Esophagus muscularis mucosa (tissue), 3 donors: Measurements from ENCODE around the gene TBX2.

Experiments used
- POLR2A ChIP-seq: fragments of 450-650 bp; IDR thresholded peaks from one replicate; pipeline ENCODE4 v1.6.1; 2017; ENCODE audit warnings: antibody characterized with exemption, moderate library complexity, mild to moderate bottlenecking, low read depth
- TF ChIP-seq, protein P1 (sequence below), 3 experiments: fragments of 200-600 bp in 2 of 3; fragments of 450-650 bp in 1 of 3; sonication (generic) in 2 of 3; IDR thresholded peaks; one replicate each; pipeline ENCODE4 v1.5.1; 2017 to 2019; ENCODE audit warnings: antibody characterized with exemption in 3 of 3, mild to moderate bottlenecking in 2 of 3, moderate library complexity in 1 of 3

DNA sequence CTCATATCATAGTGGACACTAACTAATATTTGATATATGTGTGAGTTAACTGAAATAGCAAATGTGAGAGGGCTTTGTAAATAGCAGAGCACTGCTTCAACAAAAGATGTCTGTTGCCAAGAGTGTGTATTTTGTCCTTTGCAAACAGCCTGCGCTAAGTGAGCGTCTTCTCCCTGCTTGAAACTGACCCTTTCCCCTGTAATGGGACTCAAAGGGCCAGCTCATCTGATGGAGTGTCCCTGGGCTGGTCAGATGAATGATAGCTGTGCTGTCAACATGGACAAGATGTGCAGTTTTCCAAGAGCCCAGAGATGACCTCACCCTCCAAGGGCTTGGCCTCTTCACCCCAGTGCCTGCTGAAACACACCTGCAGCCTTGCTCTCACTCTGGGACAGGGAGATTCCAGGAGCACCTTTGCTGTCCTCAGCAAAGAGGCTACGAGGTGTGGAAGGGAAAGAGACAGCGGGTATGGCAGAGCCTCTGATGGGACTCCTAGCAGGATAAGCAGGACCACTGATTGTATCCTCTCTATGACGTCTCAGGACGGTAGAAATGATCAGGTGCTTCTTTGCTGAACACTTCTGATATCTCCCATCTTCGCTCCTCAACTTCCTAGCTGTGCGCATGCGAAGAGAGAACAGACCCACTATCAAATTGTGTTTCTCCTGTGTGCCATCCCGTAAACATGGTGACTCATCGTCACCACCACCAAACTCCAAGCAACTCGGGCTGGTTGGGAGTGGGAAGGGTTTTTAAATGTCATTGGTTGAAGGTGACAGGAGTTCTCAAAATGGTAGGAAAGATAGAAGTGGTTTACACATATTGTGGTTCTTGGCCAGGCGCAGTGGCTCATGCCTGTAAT, 35.8 kb upstream of the TBX2 start:
- TF ChIP-seq POLR2A, result no peak
- TF ChIP-seq, protein P1, sequence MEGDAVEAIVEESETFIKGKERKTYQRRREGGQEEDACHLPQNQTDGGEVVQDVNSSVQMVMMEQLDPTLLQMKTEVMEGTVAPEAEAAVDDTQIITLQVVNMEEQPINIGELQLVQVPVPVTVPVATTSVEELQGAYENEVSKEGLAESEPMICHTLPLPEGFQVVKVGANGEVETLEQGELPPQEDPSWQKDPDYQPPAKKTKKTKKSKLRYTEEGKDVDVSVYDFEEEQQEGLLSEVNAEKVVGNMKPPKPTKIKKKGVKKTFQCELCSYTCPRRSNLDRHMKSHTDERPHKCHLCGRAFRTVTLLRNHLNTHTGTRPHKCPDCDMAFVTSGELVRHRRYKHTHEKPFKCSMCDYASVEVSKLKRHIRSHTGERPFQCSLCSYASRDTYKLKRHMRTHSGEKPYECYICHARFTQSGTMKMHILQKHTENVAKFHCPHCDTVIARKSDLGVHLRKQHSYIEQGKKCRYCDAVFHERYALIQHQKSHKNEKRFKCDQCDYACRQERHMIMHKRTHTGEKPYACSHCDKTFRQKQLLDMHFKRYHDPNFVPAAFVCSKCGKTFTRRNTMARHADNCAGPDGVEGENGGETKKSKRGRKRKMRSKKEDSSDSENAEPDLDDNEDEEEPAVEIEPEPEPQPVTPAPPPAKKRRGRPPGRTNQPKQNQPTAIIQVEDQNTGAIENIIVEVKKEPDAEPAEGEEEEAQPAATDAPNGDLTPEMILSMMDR (IDR thresholded peaks at IDR 0.05), result no peak
